SJSA1 (cell line): ENCODE results near the gene GNGT2. TPM values are rescaled to one million over a fixed set of nuclear protein-coding genes. Genes with fewer than 3 reads are reported as not detected.
A peak's percentile ranks its signal among the peaks of the same experiment; 100 is the strongest.

ENCODE experiments used
- DNase-seq, 2 experiments: peaks; one replicate each; pipeline ENCODE4 v3.0.0-alpha.2; 2015 to 2020; ENCODE audit warnings: low spot score in 2 of 2, low read depth in 1 of 2
- H3K27ac ChIP-seq: fragments of 250-450 bp; sonication (Bioruptor Pico); 2 replicates; pipeline ENCODE4 v1.5.1; 2020; ENCODE audit warnings: mild to moderate bottlenecking, moderate library complexity
- H3K27me3 ChIP-seq: fragments of 250-450 bp; sonication (Bioruptor Pico); replicated peaks from 2 replicates; pipeline ENCODE4 v1.5.1; 2020; ENCODE audit warnings: mild to moderate bottlenecking, moderate library complexity
- H3K36me3 ChIP-seq: fragments of 250-450 bp; sonication (Bioruptor Pico); 2 replicates; pipeline ENCODE4 v1.5.1; 2020; ENCODE audit warnings: mild to moderate bottlenecking
- H3K4me1 ChIP-seq: fragments of 250-450 bp; sonication (Bioruptor Pico); replicated peaks from 2 replicates; pipeline ENCODE4 v1.6.1; 2021; ENCODE audit warnings: mild to moderate bottlenecking
- H3K4me3 ChIP-seq: fragments of 250-450 bp; sonication (Bioruptor Pico); 2 replicates; pipeline ENCODE4 v1.5.1; 2020; ENCODE audit warnings: mild to moderate bottlenecking
- H3K9me3 ChIP-seq: fragments of 250-450 bp; sonication (Bioruptor Pico); replicated peaks from 2 replicates; pipeline ENCODE4 v1.5.1; 2020; ENCODE audit warnings: mild to moderate bottlenecking
- total RNA-seq: library from RNA; depleted of rRNA; stranded (reverse); fragments of >200 nt; shearing (Covaris generic); gene quantifications from 2 replicates; pipeline ENCODE4 v1.2.3, GENCODE V29; 2014

Gene GNGT2
- total RNA-seq, 1 experiment from 2014 or later = not detected

DNA sequence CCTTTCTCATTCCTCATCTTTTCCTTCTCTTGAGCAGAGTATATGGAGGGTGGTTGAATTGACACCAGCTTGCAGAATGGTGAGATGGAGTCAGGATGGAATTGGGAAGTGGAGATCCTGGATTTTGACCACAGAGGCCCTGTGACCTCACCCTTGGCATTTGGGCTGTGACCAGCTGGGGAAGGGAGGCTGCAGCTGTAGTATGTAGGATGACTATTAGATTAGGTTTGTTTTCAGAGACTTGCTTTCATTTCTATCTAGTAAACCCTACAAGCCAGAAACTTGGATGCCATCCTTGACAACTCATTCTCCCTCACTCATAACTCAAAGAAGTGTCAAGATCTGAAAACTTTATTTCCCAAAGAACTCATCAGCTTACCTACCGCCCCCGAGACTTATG lies 5.9 kb downstream of the GNGT2 start:
- Histone ChIP-seq H3K36me3 (no peaks in the 10 kb centered on the region), H3K27me3 (peaks cover 24% of the 10 kb centered on the region; the same call in 1 of the 2 replicates), H3K4me3 (no peak overlapping the region), H3K27ac (no peak overlapping the region), H3K9me3 (no peaks in the 10 kb centered on the region), H3K4me1 (peaks cover 5% of the 10 kb centered on the region)
- DNase-seq = no peak

DNA sequence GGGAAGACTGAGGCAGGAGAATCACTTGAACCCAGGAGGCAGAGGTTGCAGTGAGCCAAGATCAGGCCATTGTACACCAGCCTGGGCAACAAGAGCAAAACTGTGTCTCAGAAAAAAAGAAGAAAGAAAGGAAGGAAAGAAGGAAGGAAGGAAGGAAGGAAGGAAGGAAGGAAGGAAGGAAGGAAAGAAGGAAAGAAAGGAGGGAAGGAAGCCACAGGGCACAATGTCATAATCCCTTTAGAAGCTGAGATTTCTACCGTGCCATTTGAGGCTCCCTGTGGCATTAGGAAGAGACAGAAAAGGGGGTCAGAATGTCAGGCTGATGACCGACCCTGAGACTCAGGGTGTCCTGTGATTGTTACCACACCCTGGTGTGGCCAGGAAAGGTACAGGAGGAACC lies 6.6 kb downstream of the GNGT2 start:
- no peak for DNase-seq
- Histone ChIP-seq H3K36me3 (no peaks in the 10 kb centered on the region), H3K27me3 (peaks cover 20% of the 10 kb centered on the region; the same call in 1 of the 2 replicates), H3K4me3 (no peak overlapping the region), H3K27ac (no peak overlapping the region), H3K4me1 (no peaks in the 10 kb centered on the region), H3K9me3 (no peaks in the 10 kb centered on the region)

GRCh38 chr17:49201481-49201927 lies 8.9 kb downstream of the GNGT2 start:
- peaks cover 17% of the 10 kb centered on the region; the same call in 1 of the 2 replicates for H3K27me3 ChIP-seq
- H3K9me3 ChIP-seq = no peaks in the 10 kb centered on the region
- no peak overlapping the region for H3K4me3 ChIP-seq
- H3K4me1 ChIP-seq = no peaks in the 10 kb centered on the region
- no peak for DNase-seq
- H3K36me3 ChIP-seq = no peaks in the 10 kb centered on the region
- no peak overlapping the region for H3K27ac ChIP-seq

DNA sequence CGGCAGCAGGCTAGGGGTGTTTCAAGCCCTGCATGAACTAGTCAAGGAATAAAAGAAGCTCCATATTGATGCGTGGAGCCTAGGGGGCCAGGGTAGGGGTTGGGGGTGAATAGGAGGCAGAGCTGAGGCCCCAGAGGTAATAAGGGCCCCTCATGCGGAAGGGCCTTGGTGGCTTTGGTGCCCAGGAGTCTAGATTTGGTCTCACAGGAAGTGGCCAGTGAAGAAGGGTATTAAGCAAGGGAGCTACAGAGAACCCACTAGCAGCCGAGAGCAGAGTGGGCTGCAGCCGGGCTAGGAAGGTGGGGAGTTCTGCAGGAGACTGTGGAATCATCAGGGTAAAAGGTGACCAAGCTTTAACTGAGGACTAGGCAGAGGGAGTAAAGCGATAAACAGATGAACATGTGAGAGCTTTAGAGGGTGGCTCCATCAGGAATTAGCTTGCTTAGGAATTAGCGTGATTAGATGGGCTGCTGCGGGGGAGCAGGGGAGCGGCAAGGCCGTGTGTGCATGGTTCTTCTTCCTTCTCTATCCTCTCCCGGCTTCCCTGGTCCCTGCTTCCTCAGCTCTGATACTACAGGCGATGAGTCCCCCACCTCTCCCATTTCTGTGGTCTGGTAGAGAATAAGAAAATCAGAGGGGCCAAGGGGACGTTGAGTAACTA lies 9.8 kb downstream of the GNGT2 start:
- Histone ChIP-seq H3K4me3 (no peak overlapping the region), H3K36me3 (no peaks in the 10 kb centered on the region), H3K27ac (no peak overlapping the region), H3K27me3 (peaks cover 17% of the 10 kb centered on the region; the same call in 1 of the 2 replicates), H3K9me3 (no peaks in the 10 kb centered on the region), H3K4me1 (no peaks in the 10 kb centered on the region)
- DNase-seq = no peak

DNA sequence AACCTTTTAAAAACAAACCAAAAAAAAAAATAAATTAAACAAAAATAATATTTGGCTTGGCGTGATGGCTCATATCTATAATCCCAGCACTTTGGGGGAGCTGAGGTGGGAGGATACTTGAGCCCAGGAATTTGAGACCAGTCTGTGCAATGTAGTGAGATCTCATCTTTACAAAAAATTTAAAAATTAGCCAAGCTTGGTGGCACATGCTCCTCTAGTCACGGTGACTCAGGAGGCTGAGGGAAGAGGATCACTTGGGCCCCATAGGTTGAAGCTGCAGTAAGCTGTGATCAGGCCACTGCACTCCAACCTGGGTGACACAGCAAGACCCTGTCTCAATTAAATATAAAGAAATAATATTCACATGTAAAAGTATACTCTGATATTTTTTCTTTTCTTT lies 12.2 kb downstream of the GNGT2 start:
- H3K4me3 ChIP-seq = no peak overlapping the region
- no peaks in the 10 kb centered on the region for H3K4me1 ChIP-seq
- H3K36me3 ChIP-seq = no peaks in the 10 kb centered on the region
- no peaks in the 10 kb centered on the region for H3K9me3 ChIP-seq
- H3K27me3 ChIP-seq = peaks cover 14% of the 10 kb centered on the region; the same call in 1 of the 2 replicates
- no peak for DNase-seq
- no peak overlapping the region for H3K27ac ChIP-seq

DNA sequence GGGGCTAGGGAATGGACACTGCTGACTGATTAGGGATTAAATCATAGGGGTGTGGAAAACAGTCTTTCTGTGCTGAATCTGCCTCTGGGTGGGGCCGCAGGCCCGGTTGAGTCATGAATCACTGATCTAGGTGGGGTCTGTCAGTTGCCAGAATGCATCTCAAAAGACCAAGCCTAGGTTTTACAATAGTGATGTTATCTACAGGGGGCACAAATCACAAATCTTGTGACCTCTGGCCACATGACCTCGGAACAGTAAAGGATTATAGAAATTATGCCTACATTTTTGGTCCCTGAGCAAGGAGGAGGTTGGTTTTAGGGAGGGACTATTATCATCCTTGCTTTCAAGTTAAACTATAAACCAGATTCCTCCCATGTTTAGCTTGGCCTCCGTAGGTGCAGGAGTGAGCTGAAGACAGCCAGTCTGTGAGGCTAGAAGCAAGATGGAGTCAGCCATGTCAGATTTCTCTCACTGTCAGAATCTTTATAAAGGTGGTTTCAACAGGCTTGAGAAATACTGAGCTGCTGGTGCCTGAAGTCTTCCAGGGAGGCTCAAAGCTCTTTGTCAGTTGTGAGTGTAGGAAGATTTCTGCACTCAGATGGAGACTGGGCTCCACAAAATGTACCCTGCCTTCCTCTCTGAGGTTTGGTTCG lies 12.9 kb downstream of the GNGT2 start:
- Histone ChIP-seq H3K4me1 (no peaks in the 10 kb centered on the region), H3K27ac (no peak overlapping the region), H3K36me3 (no peaks in the 10 kb centered on the region), H3K9me3 (no peaks in the 10 kb centered on the region), H3K4me3 (no peak overlapping the region), H3K27me3 (peaks cover 8% of the 10 kb centered on the region; the same call in 1 of the 2 replicates)
- no peak for DNase-seq

GRCh38 chr17:49196520-49196919 lies 13.9 kb downstream of the GNGT2 start:
- no peaks in the 10 kb centered on the region for H3K36me3 ChIP-seq
- no peaks in the 10 kb centered on the region for H3K9me3 ChIP-seq

GRCh38 chr17:49195751-49196150 lies 14.6 kb downstream of the GNGT2 start:
- no peaks in the 10 kb centered on the region for H3K27me3 ChIP-seq
- no peaks in the 10 kb centered on the region for H3K9me3 ChIP-seq
- H3K4me3 ChIP-seq = no peak overlapping the region
- no peaks in the 10 kb centered on the region for H3K4me1 ChIP-seq
- no peaks in the 10 kb centered on the region for H3K36me3 ChIP-seq
- DNase-seq = no peak
- no peak overlapping the region for H3K27ac ChIP-seq

More at GRCh38 chr17:49196520-49196919, 13.9 kb downstream of the GNGT2 start:
- H3K4me1 ChIP-seq = no peaks in the 10 kb centered on the region
- no peaks in the 10 kb centered on the region for H3K27me3 ChIP-seq
- no peak for DNase-seq
- H3K27ac ChIP-seq = no peak overlapping the region
- no peak overlapping the region for H3K4me3 ChIP-seq

- no peak overlapping the region for H3K4me3 ChIP-seq
- DNase-seq = no peak
- no peaks in the 10 kb centered on the region for H3K4me1 ChIP-seq
- H3K27ac ChIP-seq = no peak overlapping the region
- H3K9me3 ChIP-seq = no peaks in the 10 kb centered on the region
- H3K36me3 ChIP-seq = no peaks in the 10 kb centered on the region
- no peaks in the 10 kb centered on the region for H3K27me3 ChIP-seq
Measured at GRCh38 chr17:49194297-49194607, 16.1 kb downstream of the GNGT2 start.

- no peaks in the 10 kb centered on the region for H3K36me3 ChIP-seq
- peak overlapping the region; percentile 68 for H3K4me3 ChIP-seq
- H3K27me3 ChIP-seq = no peaks in the 10 kb centered on the region
- DNase-seq = peak; percentile 64 to 75
- no peaks in the 10 kb centered on the region for H3K9me3 ChIP-seq
- no peak overlapping the region for H3K27ac ChIP-seq
- no peaks in the 10 kb centered on the region for H3K4me1 ChIP-seq
Measured at GRCh38 chr17:49193513-49194296, 16.7 kb downstream of the GNGT2 start.

- H3K27me3 ChIP-seq = no peaks in the 10 kb centered on the region
- peak overlapping the region; percentile 68 for H3K4me3 ChIP-seq
- H3K9me3 ChIP-seq = no peaks in the 10 kb centered on the region
- peak overlapping the region; percentile 89 for H3K27ac ChIP-seq
- H3K4me1 ChIP-seq = peaks cover 8% of the 10 kb centered on the region
- H3K36me3 ChIP-seq = no peaks in the 10 kb centered on the region
- peak in 1 of 2 experiments; percentile 93 for DNase-seq
Measured at GRCh38 chr17:49191917-49192741, 18.2 kb downstream of the GNGT2 start.

DNA sequence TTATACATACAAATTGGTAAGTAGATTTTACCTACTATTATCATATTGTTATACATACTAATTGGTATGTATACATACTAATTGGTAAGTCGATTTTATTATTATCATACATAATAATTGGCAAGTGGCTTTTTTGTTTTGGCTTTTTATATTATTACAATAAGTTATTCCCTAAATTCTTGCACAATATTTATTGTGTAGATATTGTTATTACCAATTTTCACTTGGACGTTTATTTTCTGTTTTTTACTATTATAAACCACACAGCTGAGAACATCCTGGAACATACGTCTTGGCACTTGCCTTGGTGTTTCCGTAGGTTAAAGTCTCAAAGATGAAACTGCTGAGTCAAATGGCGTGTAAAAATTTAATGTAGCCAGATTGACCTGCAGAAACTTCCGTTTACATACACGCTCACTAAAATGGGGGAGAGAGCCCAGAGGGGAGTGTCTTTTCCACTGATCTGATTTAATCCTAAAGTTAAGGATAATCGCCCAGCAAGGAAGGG lies 18.9 kb downstream of the GNGT2 start:
- H3K4me3 ChIP-seq = peak overlapping the region; percentile 68
- no peaks in the 10 kb centered on the region for H3K9me3 ChIP-seq
- no peaks in the 10 kb centered on the region for H3K36me3 ChIP-seq
- H3K27ac ChIP-seq = peak overlapping the region; percentile 89
- H3K4me1 ChIP-seq = peaks cover 12% of the 10 kb centered on the region
- DNase-seq = no peak
- no peaks in the 10 kb centered on the region for H3K27me3 ChIP-seq

DNA sequence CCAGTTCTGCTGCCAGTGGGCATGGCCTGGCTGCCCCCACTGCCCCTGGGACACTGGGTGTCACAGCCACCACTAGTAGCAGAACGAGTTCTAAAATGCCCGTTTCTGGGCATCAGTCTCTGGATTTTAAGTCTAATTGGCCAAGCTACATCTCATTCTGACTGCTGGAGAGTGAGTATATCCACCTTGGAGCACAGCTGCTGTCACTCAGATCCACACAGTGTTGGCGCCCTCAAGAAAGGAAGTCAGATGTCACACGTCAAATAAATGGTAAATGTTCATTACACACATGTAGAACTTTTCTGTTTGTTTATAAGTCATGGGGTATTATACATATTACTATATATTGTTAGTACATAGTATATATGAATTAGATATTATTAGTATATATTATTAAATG lies 19.4 kb downstream of the GNGT2 start:
- Histone ChIP-seq H3K27me3 (no peaks in the 10 kb centered on the region), H3K4me3 (no peak overlapping the region), H3K27ac (no peak overlapping the region), H3K4me1 (peaks cover 12% of the 10 kb centered on the region), H3K9me3 (peaks cover under 1% of the 10 kb centered on the region; the same call in 1 of the 2 replicates), H3K36me3 (no peaks in the 10 kb centered on the region)
- DNase-seq = no peak
